LNCaP clone FGC (cell line): ENCODE measurements around the gene HSPA2.

ENCODE experiments used
- DNase-seq: peaks from one replicate; pipeline ENCODE4 v3.0.0-alpha.2; 2011; ENCODE audit warnings: low read depth
- H3K4me3 ChIP-seq: 2 replicates; pipeline ENCODE4 v1.5.1; 2011; ENCODE audit warnings: mild to moderate bottlenecking, low read depth, low read length, control low read depth
- CTCF ChIP-seq: IDR thresholded peaks from 2 replicates; pipeline ENCODE4 v1.5.1; 2012; ENCODE audit warnings: mild to moderate bottlenecking; ENCODE audit not compliant: control insufficient read depth, insufficient read depth; ENCODE audit errors: extremely low read depth

The HSPA2 gene

GRCh38 chr14:64574371-64575107 is 34.0 kb downstream of the HSPA2 start:
- TF ChIP-seq CTCF: no peak
- DNase-seq: no peak
- no peak overlapping the region for H3K4me3 ChIP-seq

- no peak for DNase-seq
- H3K4me3 ChIP-seq: no peak overlapping the region
- no peak for TF ChIP-seq CTCF
Measured at GRCh38 chr14:64577211-64577610, 36.7 kb downstream of the HSPA2 start.

- H3K4me3 ChIP-seq: no peak overlapping the region
- no peak for TF ChIP-seq CTCF
- no peak for DNase-seq
Measured at GRCh38 chr14:64580467-64580866, 39.9 kb downstream of the HSPA2 start.

GRCh38 chr14:64581363-64581762 is 40.8 kb downstream of the HSPA2 start:
- no peak overlapping the region for H3K4me3 ChIP-seq
- no peak for DNase-seq

GRCh38 chr14:64581817-64582216 is 41.3 kb downstream of the HSPA2 start:
- H3K4me3 ChIP-seq: no peak overlapping the region
- no peak for TF ChIP-seq CTCF
- DNase-seq: no peak

More at GRCh38 chr14:64581363-64581762, 40.8 kb downstream of the HSPA2 start:
- no peak for TF ChIP-seq CTCF

- no peak overlapping the region for H3K4me3 ChIP-seq
- no peak for TF ChIP-seq CTCF
- DNase-seq: no peak
Measured at GRCh38 chr14:64584190-64584589, 43.6 kb downstream of the HSPA2 start.

GRCh38 chr14:64591809-64592208 is 51.3 kb downstream of the HSPA2 start:
- no peak overlapping the region for H3K4me3 ChIP-seq
- no peak for DNase-seq
- TF ChIP-seq CTCF: no peak
